B cell (primary cell): ENCODE results near the gene DNALI1. TPM values are rescaled to one million over a fixed set of nuclear protein-coding genes. Genes with fewer than 3 reads are reported as not detected.
A peak's percentile ranks its signal among the peaks of the same experiment; 100 is the strongest.

Experiments used
- ATAC-seq: fragments of 200-7000 bp; cut with Tn5 transposase; one replicate; pipeline ENCODE4 v1.10.0; 2021; ENCODE audit warnings: low read depth, mild to moderate bottlenecking, moderate number of reproducible peaks, moderate library complexity
- CTCF ChIA-PET: fragments of 350-600 bp; sonication (Branson Sonifier 250); formaldehyde crosslinking; loops from one replicate; lab custom pipeline; 2021; ENCODE audit warnings: antibody characterized with exemption, inconsistent platforms; lab: Charles Lee
- POLR2A ChIA-PET: fragments of 350-600 bp; sonication (Branson Sonifier 250); formaldehyde crosslinking; loops from one replicate; lab custom pipeline; 2021; ENCODE audit warnings: antibody characterized with exemption; lab: Charles Lee
- DNase-seq: peaks from one replicate; pipeline ENCODE4 v3.0.0; 2013
- H2AFZ ChIP-seq: 2 replicates; pipeline ENCODE4 v1.6.1; 2012; ENCODE audit warnings: mild to moderate bottlenecking, low read depth, low read length; ENCODE audit not compliant: insufficient read depth, poor library complexity, severe bottlenecking
- H3K27ac ChIP-seq, 2 donors: 1 replicate in 1 of 2; 2 replicates in 1 of 2; pipeline ENCODE4 v1.5.1; 2012 to 2013; ENCODE audit warnings: low read length in 2 of 2, mild to moderate bottlenecking in 2 of 2, moderate library complexity in 1 of 2
- H3K27me3 ChIP-seq, 4 experiments: fragments of 200-600 bp in 1 of 4; sonication (generic) in 1 of 4; replicated peaks in 1 of 4; 1 replicate in 2 of 4; 2 replicates in 2 of 4; pipeline versions ENCODE4 v1.6.1 to v1.7.0; 2013 to 2016; ENCODE audit warnings: low read length in 3 of 4, mild to moderate bottlenecking in 2 of 4, mixed read lengths in 1 of 4, moderate library complexity in 1 of 4; ENCODE audit not compliant: insufficient read depth in 4 of 4, control insufficient read depth in 3 of 4; ENCODE audit errors: control extremely low read depth in 1 of 4
- H3K36me3 ChIP-seq, 2 experiments: replicated peaks in 1 of 2; 1 replicate in 1 of 2; 2 replicates in 1 of 2; pipeline versions ENCODE4 v1.6.1 to v1.7.1; 2013; ENCODE audit warnings: low read length in 1 of 2; ENCODE audit not compliant: insufficient read depth in 2 of 2, control insufficient read depth in 1 of 2; ENCODE audit errors: control extremely low read depth in 1 of 2, extremely low read depth in 1 of 2
- H3K4me1 ChIP-seq, 2 donors: fragments of 200-600 bp in 1 of 2; sonication (generic) in 1 of 2; 1 replicate in 1 of 2; 2 replicates in 1 of 2; pipeline versions ENCODE4 v1.5.1 to v1.6.1; 2013 to 2017; ENCODE audit warnings: low read length in 2 of 2; ENCODE audit not compliant: control insufficient read depth in 2 of 2, insufficient read depth in 2 of 2
- H3K4me2 ChIP-seq: replicated peaks from 2 replicates; pipeline ENCODE3; 2012; ENCODE audit warnings: mild to moderate bottlenecking, low read depth, low read length; ENCODE audit not compliant: poor library complexity, severe bottlenecking
- H3K4me3 ChIP-seq, 5 experiments: fragments of 200-600 bp in 1 of 5; sonication (generic) in 1 of 5; 1 replicate in 3 of 5; 2 replicates in 2 of 5; pipeline versions ENCODE4 v1.5.1 to v1.7.0; 2011 to 2016; ENCODE audit warnings: low read length in 4 of 5, mild to moderate bottlenecking in 4 of 5, low read depth in 2 of 5, control low read depth in 1 of 5, moderate library complexity in 1 of 5; ENCODE audit not compliant: insufficient read depth in 1 of 5; ENCODE audit errors: control extremely low read depth in 1 of 5, extremely low read depth in 1 of 5
- H3K79me2 ChIP-seq: fragments of 200-600 bp; sonication (generic); one replicate; pipeline ENCODE4 v1.6.0; 2016; ENCODE audit warnings: low read length; ENCODE audit not compliant: control insufficient read depth, insufficient read depth
- H3K9ac ChIP-seq: fragments of 200-600 bp; sonication (generic); 2 replicates; pipeline ENCODE4 v1.6.1; 2017; ENCODE audit warnings: mild to moderate bottlenecking, low read length, moderate library complexity
- H3K9me3 ChIP-seq, 3 donors: one replicate each; pipeline versions ENCODE4 v1.6.1 to v1.7.1; 2013; ENCODE audit warnings: low read length in 2 of 3; ENCODE audit not compliant: control insufficient read depth in 2 of 3, insufficient read depth in 1 of 3; ENCODE audit errors: control extremely low read depth in 1 of 3
- H4K20me1 ChIP-seq: 2 replicates; pipeline ENCODE4 v1.6.0; 2012; ENCODE audit warnings: mild to moderate bottlenecking, low read length; ENCODE audit not compliant: insufficient read depth, control insufficient read depth, poor library complexity, severe bottlenecking
- H3K27ac Mint-ChIP-seq: one replicate; pipeline ENCODE4 v1.8.0; 2021; ENCODE audit warnings: mixed read lengths
- H3K27me3 Mint-ChIP-seq: one replicate; pipeline ENCODE4 v1.8.0; 2021; ENCODE audit warnings: mixed read lengths
- H3K4me1 Mint-ChIP-seq: one replicate; pipeline ENCODE4 v1.8.0; 2021; ENCODE audit warnings: mixed read lengths
- H3K4me3 Mint-ChIP-seq: one replicate; pipeline ENCODE4 v1.8.0; 2021; ENCODE audit warnings: mixed read lengths
- H3K9me3 Mint-ChIP-seq: one replicate; pipeline ENCODE4 v1.8.0; 2022; ENCODE audit warnings: mixed read lengths; ENCODE audit not compliant: insufficient read depth
- CTCF ChIP-seq: fragments of 200-600 bp; IDR thresholded peaks from one replicate; pipeline ENCODE4 v1.8.0; 2022; ENCODE audit warnings: antibody characterized with exemption, mild to moderate bottlenecking
- EZH2 ChIP-seq: IDR thresholded peaks from 2 replicates; pipeline ENCODE4 v1.6.1; 2012; ENCODE audit warnings: borderline replicate concordance, low read depth, mild to moderate bottlenecking, moderate library complexity, low read length; ENCODE audit not compliant: insufficient read depth, poor library complexity, severe bottlenecking
- WGBS: methylation state at CpG from one replicate; pipeline ENCODE4 v1.1.5; 2013; ENCODE audit warnings: missing lambda C conversion rate; ENCODE audit not compliant: insufficient coverage; 5-methylcytosine and 5-hydroxymethylcytosine counted together
- intact Hi-C: fragments of 100-400 bp; cut with micrococcal nuclease; formaldehyde crosslinking; loops from one replicate; pipeline ENCODE4 v1.10.0; 2022
- polyA minus RNA-seq: library from RNA; depleted of rRNA, polyadenylated mRNA; stranded (reverse); fragments of >200 nt; gene quantifications from 2 replicates; pipeline ENCODE4 v1.2.3, GENCODE V29; 2012
- polyA plus RNA-seq: library from polyadenylated mRNA; depleted of rRNA; stranded (reverse); fragments of >200 nt; gene quantifications from 2 replicates; pipeline ENCODE4 v1.2.3, GENCODE V29; 2012
- total RNA-seq, 2 donors: library from RNA; stranded (reverse); fragments of 120-200 nt in 1 of 2; gene quantifications; 1 replicate in 1 of 2; 2 replicates in 1 of 2; pipeline versions ENCODE4 v1.2.3 to v1.2.4, GENCODE V29; 2013 to 2022

The DNALI1 gene
- total RNA-seq (not detected in 2 replicates), polyA plus RNA-seq (not detected in 2 replicates), polyA minus RNA-seq (not detected in 2 replicates)
- 0.28 TPM for total RNA-seq (2013)

- ATAC-seq (no peak), DNase-seq (peak; percentile 35)
- Histone ChIP-seq H3K4me3 (no peak within 1 kb of the TSS), H3K27ac (no peak within 1 kb of the TSS), H3K9ac (no peak within 1 kb of the TSS), H3K36me3 (peaks cover 0 to 1% of the 10 kb centered on the region in 2 experiments), H3K4me2 (no peak within 1 kb of the TSS), H3K27me3 (peaks cover 0 to 3% (median 0%) of the 10 kb centered on the region in 4 experiments), H3K9me3 (peaks cover 0 to 7% (median 0%) of the 10 kb centered on the region in 3 donors), H3K4me1 (peaks cover 13 to 19% of the 10 kb centered on the region in 2 donors), H3K79me2 (peaks cover 22% of the 10 kb centered on the region), H4K20me1 (peaks cover 10% of the 10 kb centered on the region), H2AFZ (no peak within 1 kb of the TSS)
- WGBS, result 47% methylated on average over 31 of the region's 31 CpGs
- intact Hi-C loops, result no loop called here
- Mint-ChIP-seq H3K27ac (no peak within 1 kb of the TSS), H3K4me3 (no peak within 1 kb of the TSS), H3K27me3 (peaks cover 5% of the 10 kb centered on the region), H3K9me3 (no peaks in the 10 kb centered on the region), H3K4me1 (peaks cover 22% of the 10 kb centered on the region)
- CTCF ChIA-PET, result no interaction called here
- TF ChIP-seq EZH2 (no peak), CTCF (no peak)
- POLR2A ChIA-PET, result no interaction called here
These were observed at the start of gene DNALI1 for GRCh38 chr1:37556712-37557196. TSS of gene DNALI1 (plus strand) at chr1:37556940. CDS start at chr1:37556995, 55 bp downstream.

GRCh38 chr1:37509181-37509580, 47.6 kb upstream of the DNALI1 start:
- Mint-ChIP-seq H3K4me1 (peaks cover 38% of the 10 kb centered on the region), H3K4me3 (no peak overlapping the region), H3K27ac (peak overlapping the region; percentile 67), H3K9me3 (no peaks in the 10 kb centered on the region), H3K27me3 (no peaks in the 10 kb centered on the region)
- Histone ChIP-seq H3K27me3 (no peaks in the 10 kb centered on the region), H3K27ac (peak overlapping the region in 1 of 2 donors; percentile 67), H3K9me3 (no peaks in the 10 kb centered on the region), H4K20me1 (peaks cover 13% of the 10 kb centered on the region), H3K9ac (no peak overlapping the region), H3K4me2 (no peak overlapping the region), H3K4me3 (no peak overlapping the region), H2AFZ (no peak overlapping the region), H3K79me2 (peaks cover 69% of the 10 kb centered on the region), H3K4me1 (peaks cover 23 to 26% of the 10 kb centered on the region in 2 donors), H3K36me3 (peaks cover 11 to 30% of the 10 kb centered on the region in 2 experiments)
- TF ChIP-seq CTCF, result no peak
- no peak for TF ChIP-seq EZH2
- intact Hi-C loops, result no loop called here
- no peak for ATAC-seq
- WGBS, result 88% methylated on average over 4 of the region's 4 CpGs
- POLR2A ChIA-PET, result no interaction called here
- DNase-seq, result no peak
- CTCF ChIA-PET, result interaction anchor here (1.1 to 1.9 kb wide), 6 partner anchors 10 to 173 kb away, joined by 3 to 18 read pairs (median 4); no protein-coding TSS in a partner anchor
